Measurements from ENCODE around the gene CLTA. TPM values are rescaled to one million over a fixed set of nuclear protein-coding genes. Genes with fewer than 3 reads are reported as not detected.
"Not testable (repeated sequence)": the region's sequence is repeated elsewhere in the genome, so short reads cannot be mapped to it uniquely, and the experiment has no call there.

Gene CLTA
- total RNA-seq, 1 donor from 2014 or later, result 199 TPM

- Histone ChIP-seq H3K27me3 (no peaks in the 10 kb centered on the region), H3K36me3 (no peaks in the 10 kb centered on the region), H3K4me3 (no peak overlapping the region), H3K27ac (no peak overlapping the region), H3K9me3 (no peaks in the 10 kb centered on the region), H3K4me1 (no peaks in the 10 kb centered on the region)
- intact Hi-C loops (cut with DNase I), result loop anchor here (5.0 kb wide), 1 partner anchor 47 kb away; no protein-coding TSS in a partner anchor
- TF ChIP-seq CTCF (IDR thresholded peaks at IDR 0.05) (no peak), POLR2AphosphoS5 (IDR thresholded peaks at IDR 0.05; ENCODE audit: insufficient read depth in 1 of 2, low read depth in 1 of 2) (no peak), POLR2A (IDR thresholded peaks at IDR 0.05) (no peak)
- DNase-seq (ENCODE audit: extremely low spot score in 2 of 2), result no peak
Measured at GRCh38 chr9:36173861-36174260, 16.9 kb upstream of the CLTA start.

GRCh38 chr9:36174271-36174670 is 16.4 kb upstream of the CLTA start:
- no peaks in the 10 kb centered on the region for H3K36me3 ChIP-seq
- no peak for DNase-seq (ENCODE audit: extremely low spot score in 2 of 2)
- no peak overlapping the region for H3K4me3 ChIP-seq
- intact Hi-C loops (cut with DNase I), result loop anchor here (5.0 kb wide), 1 partner anchor 47 kb away; no protein-coding TSS in a partner anchor
- H3K27me3 ChIP-seq, result no peaks in the 10 kb centered on the region
- TF ChIP-seq CTCF (IDR thresholded peaks at IDR 0.05) (no peak), POLR2A (IDR thresholded peaks at IDR 0.05) (no peak), POLR2AphosphoS5 (IDR thresholded peaks at IDR 0.05; ENCODE audit: insufficient read depth in 1 of 2, low read depth in 1 of 2) (no peak)
- H3K27ac ChIP-seq, result no peak overlapping the region
- H3K4me1 ChIP-seq, result no peaks in the 10 kb centered on the region
- no peaks in the 10 kb centered on the region for H3K9me3 ChIP-seq

GRCh38 chr9:36174731-36175130 is 16.0 kb upstream of the CLTA start:
- H3K4me1 ChIP-seq, result no peaks in the 10 kb centered on the region
- no peaks in the 10 kb centered on the region for H3K36me3 ChIP-seq
- H3K9me3 ChIP-seq, result no peaks in the 10 kb centered on the region
- DNase-seq (ENCODE audit: extremely low spot score in 2 of 2), result no peak
- H3K4me3 ChIP-seq, result no peak overlapping the region
- TF ChIP-seq POLR2A (IDR thresholded peaks at IDR 0.05), result no peak
- TF ChIP-seq POLR2AphosphoS5 (IDR thresholded peaks at IDR 0.05; ENCODE audit: insufficient read depth in 1 of 2, low read depth in 1 of 2), result no peak
- TF ChIP-seq CTCF (IDR thresholded peaks at IDR 0.05), result no peak
- no peaks in the 10 kb centered on the region for H3K27me3 ChIP-seq
- intact Hi-C loops (cut with DNase I), result loop anchor here (5.0 kb wide), 1 partner anchor 47 kb away; no protein-coding TSS in a partner anchor
- no peak overlapping the region for H3K27ac ChIP-seq

- not testable (repeated sequence) for H3K27ac ChIP-seq
Measured at GRCh38 chr9:36175209-36175608, 15.5 kb upstream of the CLTA start.

GRCh38 chr9:36176496-36176895 is 14.2 kb upstream of the CLTA start:
- DNase-seq (ENCODE audit: extremely low spot score in 2 of 2); intact Hi-C loops (cut with DNase I); H3K27ac ChIP-seq; H3K4me3 ChIP-seq; H3K9me3 ChIP-seq; H3K4me1 ChIP-seq; H3K36me3 ChIP-seq; H3K27me3 ChIP-seq: not testable (repeated sequence)

More at GRCh38 chr9:36175209-36175608, 15.5 kb upstream of the CLTA start:
- DNase-seq (ENCODE audit: extremely low spot score in 2 of 2); intact Hi-C loops (cut with DNase I); H3K4me3 ChIP-seq; H3K4me1 ChIP-seq; H3K9me3 ChIP-seq; H3K27me3 ChIP-seq; H3K36me3 ChIP-seq: not testable (repeated sequence)

- Histone ChIP-seq H3K36me3 (no peaks in the 10 kb centered on the region), H3K9me3 (no peaks in the 10 kb centered on the region), H3K4me3 (no peak overlapping the region), H3K4me1 (no peaks in the 10 kb centered on the region), H3K27me3 (no peaks in the 10 kb centered on the region), H3K27ac (no peak overlapping the region)
- TF ChIP-seq CTCF (IDR thresholded peaks at IDR 0.05), result no peak
- no peak for TF ChIP-seq POLR2A (IDR thresholded peaks at IDR 0.05)
- no peak for TF ChIP-seq POLR2AphosphoS5 (IDR thresholded peaks at IDR 0.05; ENCODE audit: insufficient read depth in 1 of 2, low read depth in 1 of 2)
- intact Hi-C loops (cut with DNase I), result no loop called here
- no peak for DNase-seq (ENCODE audit: extremely low spot score in 2 of 2)
Measured at GRCh38 chr9:36177571-36177970, 13.2 kb upstream of the CLTA start.

- H3K36me3 ChIP-seq; H3K4me1 ChIP-seq; H3K27me3 ChIP-seq; DNase-seq (ENCODE audit: extremely low spot score in 2 of 2); intact Hi-C loops (cut with DNase I); H3K27ac ChIP-seq; H3K9me3 ChIP-seq; H3K4me3 ChIP-seq: not testable (repeated sequence)
Measured at GRCh38 chr9:36180243-36180642, 10.5 kb upstream of the CLTA start.
